NCI-H524 (cell line): ENCODE measurements around the gene SLC25A23.
"Not testable (repeated sequence)": the region's sequence is repeated elsewhere in the genome, so short reads cannot be mapped to it uniquely, and the experiment has no call there.

Experiments
- DNase-seq, 2 experiments: peaks; one replicate each; lab custom pipeline; 2025; lab: John Stamatoyannopoulos, UW

Gene SLC25A23

DNA sequence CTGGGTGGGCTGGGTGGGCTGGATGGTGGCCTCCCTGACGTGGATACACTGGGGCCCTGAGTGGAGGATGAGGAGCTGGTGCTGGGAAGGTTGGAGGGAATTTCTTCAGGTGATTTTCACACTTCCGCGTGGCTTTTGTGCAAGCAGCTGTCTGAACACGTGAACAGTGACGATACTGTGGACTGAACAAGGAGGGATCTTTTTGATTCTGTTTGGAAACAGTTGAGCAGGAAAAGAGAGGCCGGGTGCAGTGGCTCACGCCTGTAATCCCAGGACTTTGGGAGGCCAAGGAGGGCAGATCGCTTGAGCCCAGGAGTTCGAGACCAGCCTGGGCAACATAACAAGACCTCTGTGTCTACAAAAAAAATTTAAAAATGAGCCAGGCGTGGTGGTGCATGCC, 57.5 kb downstream of the SLC25A23 start:
- DNase-seq, result no peak

DNA sequence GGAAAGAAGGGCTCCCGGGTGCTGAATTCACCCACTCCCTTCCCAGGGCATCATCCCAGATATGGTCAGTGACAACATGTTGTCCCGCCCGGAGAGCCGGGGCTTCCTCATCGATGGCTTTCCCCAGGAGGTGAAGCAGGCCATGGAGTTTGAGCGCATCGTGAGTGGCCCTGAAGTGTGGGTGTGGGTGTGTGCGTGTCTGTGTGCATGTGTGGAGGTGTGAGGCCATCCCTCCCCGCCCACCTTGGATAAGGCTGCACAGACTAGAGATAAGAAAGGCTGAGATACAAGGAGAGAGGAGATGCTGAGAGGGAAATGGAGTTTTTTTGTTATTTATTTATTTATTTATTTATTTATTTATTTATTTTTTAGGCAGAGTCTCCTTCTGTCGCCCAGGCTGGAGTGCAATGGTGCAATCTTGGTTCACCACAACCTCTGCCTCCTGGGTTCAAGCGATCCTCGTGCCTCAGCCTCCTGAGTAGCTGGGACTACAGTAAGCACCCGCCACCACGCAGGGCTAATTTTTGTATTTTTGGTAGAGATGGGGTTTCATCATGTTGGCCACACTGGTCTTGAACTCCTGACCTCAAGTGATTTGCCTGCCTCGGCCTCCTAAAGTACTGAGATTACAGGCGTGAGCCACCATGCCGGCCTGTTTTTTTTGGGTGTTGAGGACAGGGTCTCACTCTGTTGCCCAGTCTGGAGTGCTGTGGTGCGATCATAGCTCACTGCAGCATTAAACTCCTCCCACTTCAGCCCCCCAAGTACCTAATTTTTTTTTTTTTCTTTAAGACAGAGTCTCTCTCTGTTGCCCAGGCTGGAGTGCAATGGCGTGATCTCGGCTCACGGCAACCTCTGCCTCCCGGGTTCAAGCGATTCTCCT, 59.3 kb downstream of the SLC25A23 start:
- DNase-seq, result not testable (repeated sequence)

DNA sequence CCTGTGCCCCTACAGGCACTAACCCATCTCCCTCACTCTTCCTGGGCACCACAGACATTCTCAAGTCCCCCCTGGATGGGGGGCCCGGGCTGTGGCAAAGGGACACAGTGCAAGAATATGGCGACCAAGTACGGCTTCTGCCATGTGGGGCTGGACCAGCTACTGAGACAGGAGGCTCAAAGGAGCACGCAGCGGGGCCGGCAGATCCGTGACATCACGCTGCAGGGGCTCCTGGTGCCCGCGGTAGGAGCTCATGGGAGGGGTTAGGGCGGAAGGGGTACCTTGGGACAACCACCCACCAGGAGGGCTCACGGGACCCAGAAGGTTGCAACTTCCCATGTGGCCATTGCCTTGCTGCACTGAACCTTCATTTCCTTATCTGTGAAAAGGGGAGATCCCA, 63.3 kb downstream of the SLC25A23 start:
- DNase-seq, result no peak

DNA sequence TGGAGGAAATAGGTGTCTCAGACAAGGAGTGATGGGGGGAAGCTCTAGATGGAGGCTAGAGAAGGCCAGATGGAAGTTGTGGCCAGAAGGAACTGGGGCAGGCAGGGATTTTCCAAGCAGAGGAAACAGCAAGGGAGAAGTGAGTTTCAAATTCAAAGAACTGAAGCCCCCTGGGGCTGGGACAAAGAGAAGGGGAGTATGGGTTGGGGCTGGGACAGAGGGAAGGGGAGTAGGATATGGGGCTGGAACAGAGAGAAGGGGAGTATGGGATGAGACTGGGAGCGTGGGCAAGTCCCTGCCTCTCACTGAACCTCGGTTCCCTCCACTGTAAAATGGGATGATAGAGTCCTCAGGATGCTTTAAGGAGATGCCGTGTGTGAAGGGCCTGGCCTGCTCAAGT, 64.8 kb downstream of the SLC25A23 start:
- no peak for DNase-seq

DNA sequence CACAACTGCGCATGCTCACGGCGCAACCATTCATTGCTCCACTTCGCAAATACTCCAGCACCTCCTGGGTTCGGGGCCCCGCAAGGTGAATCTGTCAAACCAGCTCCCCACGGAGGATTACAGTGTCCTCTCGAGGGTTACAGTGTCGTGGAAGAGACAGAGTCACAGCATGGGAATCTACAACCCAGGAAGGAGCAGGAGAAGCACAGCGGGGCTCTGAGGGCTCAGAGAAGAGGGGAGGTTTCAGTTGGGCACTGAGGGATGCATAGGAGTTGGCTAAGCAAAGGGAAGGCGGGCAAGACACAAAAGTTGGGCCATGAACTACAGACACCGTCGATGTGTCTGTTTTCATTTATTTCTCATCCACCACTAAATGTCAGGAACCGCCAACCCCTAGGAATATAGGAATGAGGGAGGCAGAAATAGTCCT, 65.6 kb downstream of the SLC25A23 start:
- peak in 1 of 2 experiments; percentile 78 for DNase-seq

DNA sequence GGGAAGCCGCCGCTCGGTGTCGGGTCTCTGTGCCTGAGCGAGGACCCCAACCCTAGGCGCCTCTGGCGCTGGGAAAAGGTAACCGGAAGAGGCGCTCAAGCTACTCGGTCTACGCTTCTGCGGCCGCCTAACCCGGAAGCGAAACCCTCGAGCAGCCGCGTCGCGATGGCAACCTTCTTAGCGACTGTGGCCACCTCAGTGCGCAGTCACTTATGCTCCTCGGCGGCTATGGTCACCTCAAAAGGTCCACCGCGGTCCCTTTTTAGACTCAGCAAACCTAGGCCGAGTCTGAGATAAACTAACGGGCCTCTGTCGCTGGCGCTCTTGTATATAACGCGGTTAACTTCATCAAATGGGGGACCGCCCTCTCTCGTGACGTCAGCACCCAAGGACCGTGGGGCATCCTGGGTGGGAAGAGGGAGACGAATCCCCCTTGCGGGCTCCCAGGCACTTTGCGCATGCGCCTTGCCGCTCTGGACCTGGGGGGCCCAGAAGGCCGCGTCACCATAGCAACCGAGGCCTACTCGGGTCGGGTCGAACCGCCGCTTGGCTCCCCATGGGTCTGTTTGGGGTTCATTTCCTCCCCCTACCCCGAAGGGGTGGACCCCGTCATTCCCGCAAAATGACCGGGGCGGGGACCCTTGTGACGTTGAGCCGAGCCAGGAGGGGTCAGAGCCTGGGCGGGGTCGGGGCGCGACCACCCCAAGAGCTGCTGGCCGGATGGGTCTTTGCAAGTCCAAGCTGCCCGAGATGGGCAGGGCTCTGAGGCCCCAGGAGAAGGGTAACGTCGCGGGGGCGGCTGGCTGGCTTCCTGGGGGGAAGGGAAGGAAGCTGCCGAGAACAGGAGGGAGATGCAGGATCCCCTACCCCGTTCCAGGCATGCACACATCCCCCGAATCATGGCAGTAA, 66.3 kb downstream of the SLC25A23 start, which contains the start of gene GTF2F1:
TSS of gene GTF2F1 (minus strand) at position 91 of the 909 bp plus-strand sequence. CDS start 169 bp downstream, outside the sequence.
- DNase-seq, result peak; percentile 97

DNA sequence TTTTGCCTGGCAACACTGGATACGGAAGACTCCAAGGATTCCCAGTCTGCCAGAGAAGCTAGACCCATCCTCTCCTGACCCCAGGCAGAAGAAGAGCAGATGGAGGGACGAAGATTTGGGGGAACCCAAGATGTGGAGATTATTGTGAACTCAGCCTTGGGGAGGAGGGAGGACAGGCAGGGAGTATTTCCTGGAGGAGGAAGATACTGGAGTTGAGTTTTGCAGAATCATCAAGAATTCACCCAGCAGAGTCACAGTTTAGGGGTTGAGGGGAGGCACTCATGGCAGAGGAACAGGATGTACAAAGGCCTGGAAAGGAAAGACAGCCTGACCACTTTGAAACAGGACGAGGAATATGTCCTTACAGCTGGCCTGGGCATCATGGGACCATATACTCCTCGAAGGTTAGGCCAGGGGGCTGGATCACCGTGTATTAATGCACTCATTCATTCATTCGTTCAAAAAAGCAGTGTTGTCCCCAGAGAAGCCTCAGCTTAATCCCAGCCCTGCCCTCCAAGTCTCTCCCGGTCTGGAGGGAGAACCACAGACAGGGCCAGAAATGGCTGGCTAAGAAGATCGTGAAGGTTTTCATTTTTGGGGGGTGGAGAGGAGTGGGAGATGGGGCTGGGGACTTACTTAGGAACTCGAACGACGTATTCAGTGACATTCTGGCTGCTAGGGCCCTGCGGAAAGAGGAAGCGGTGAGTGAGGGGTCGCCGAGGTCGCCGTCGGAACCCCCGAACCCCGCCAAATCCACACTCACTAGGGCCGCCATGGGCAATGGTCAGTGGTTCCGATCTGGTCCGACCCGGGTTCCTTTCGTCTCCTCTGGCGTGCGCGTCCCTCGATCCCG, 67.1 kb downstream of the SLC25A23 start:
- DNase-seq, result no peak
